SU-DHL-6 (cell line): ENCODE data around the gene LIPE.

Source experiments
- H2AFZ ChIP-seq: fragments of 200-600 bp; sonication (generic); 2 replicates; pipeline ENCODE4 v1.6.1; 2014; ENCODE audit warnings: low read depth, mild to moderate bottlenecking, moderate library complexity, mixed read lengths, antibody characterized with exemption, low read length; ENCODE audit not compliant: severe bottlenecking
- H3F3A ChIP-seq: fragments of 200-600 bp; shearing (Covaris generic); 2 replicates; pipeline ENCODE4 v1.6.0; 2016; ENCODE audit warnings: antibody characterized with exemption, mild to moderate bottlenecking; ENCODE audit not compliant: insufficient read depth
- H3K27ac ChIP-seq: fragments of 200-600 bp; sonication (generic); 2 replicates; pipeline ENCODE4 v1.5.1; 2016; ENCODE audit warnings: low read depth, mild to moderate bottlenecking, low read length, moderate library complexity, mixed read lengths
- H3K27me3 ChIP-seq: fragments of 200-600 bp; sonication (generic), shearing (Covaris generic); 2 replicates; pipeline ENCODE4 v1.6.0; 2014; ENCODE audit warnings: mild to moderate bottlenecking, low read length
- H3K36me3 ChIP-seq: fragments of 200-600 bp; sonication (generic); 2 replicates; pipeline ENCODE4 v1.6.1; 2014; ENCODE audit warnings: mild to moderate bottlenecking, low read length, mixed read lengths
- H3K4me2 ChIP-seq: fragments of 300-600, 200-600 bp; shearing (Covaris generic), sonication (generic); 2 replicates; pipeline ENCODE4 v1.6.0; 2014; ENCODE audit warnings: low read length, low read depth, mild to moderate bottlenecking; ENCODE audit not compliant: poor library complexity, severe bottlenecking
- H3K4me3 ChIP-seq: fragments of 200-600 bp; sonication (generic); 2 replicates; pipeline ENCODE4 v1.5.1; 2014; ENCODE audit warnings: antibody characterized with exemption, low read length, mild to moderate bottlenecking, mixed read lengths; ENCODE audit not compliant: insufficient read depth, poor library complexity, severe bottlenecking
- H3K79me2 ChIP-seq: fragments of 200-600 bp; sonication (generic); 2 replicates; pipeline ENCODE4 v1.6.1; 2014; ENCODE audit warnings: mild to moderate bottlenecking, low read length, moderate library complexity; ENCODE audit not compliant: insufficient read depth
- H3K9ac ChIP-seq: fragments of 200-600 bp; sonication (generic); 2 replicates; pipeline ENCODE4 v1.7.0; 2014; ENCODE audit warnings: mild to moderate bottlenecking, low read length
- H3K9me2 ChIP-seq: fragments of 200-600 bp; sonication (generic); replicated peaks from 2 replicates; pipeline ENCODE4 v1.6.1; 2014; ENCODE audit warnings: low read length; ENCODE audit not compliant: insufficient read depth
- H3K9me3 ChIP-seq: fragments of 200-600 bp; sonication (generic); 2 replicates; pipeline ENCODE4 v1.6.1; 2014; ENCODE audit warnings: low read length, mixed read lengths; ENCODE audit not compliant: insufficient read depth
- H4K20me1 ChIP-seq: fragments of 200-600 bp; sonication (generic); 2 replicates; pipeline ENCODE4 v1.6.1; 2014; ENCODE audit warnings: low read depth, mild to moderate bottlenecking, antibody characterized with exemption, low read length, moderate library complexity, mixed read lengths
- EZH2phosphoT487 ChIP-seq: fragments of 200-600 bp; sonication (generic), shearing (Covaris generic); conservative IDR thresholded peaks from 2 replicates; pipeline ENCODE4 v1.6.1; 2018; ENCODE audit warnings: mild to moderate bottlenecking, antibody characterized with exemption, low read length, moderate library complexity, mixed read lengths
- TF ChIP-seq, protein P1 (sequence below): fragments of 200-600 bp; sonication (generic); IDR thresholded peaks from one replicate; pipeline ENCODE4 v1.5.1; 2017; ENCODE audit warnings: antibody characterized with exemption, mild to moderate bottlenecking, low read length, moderate library complexity; ENCODE audit not compliant: insufficient read depth, poor library complexity, severe bottlenecking

The LIPE gene

DNA sequence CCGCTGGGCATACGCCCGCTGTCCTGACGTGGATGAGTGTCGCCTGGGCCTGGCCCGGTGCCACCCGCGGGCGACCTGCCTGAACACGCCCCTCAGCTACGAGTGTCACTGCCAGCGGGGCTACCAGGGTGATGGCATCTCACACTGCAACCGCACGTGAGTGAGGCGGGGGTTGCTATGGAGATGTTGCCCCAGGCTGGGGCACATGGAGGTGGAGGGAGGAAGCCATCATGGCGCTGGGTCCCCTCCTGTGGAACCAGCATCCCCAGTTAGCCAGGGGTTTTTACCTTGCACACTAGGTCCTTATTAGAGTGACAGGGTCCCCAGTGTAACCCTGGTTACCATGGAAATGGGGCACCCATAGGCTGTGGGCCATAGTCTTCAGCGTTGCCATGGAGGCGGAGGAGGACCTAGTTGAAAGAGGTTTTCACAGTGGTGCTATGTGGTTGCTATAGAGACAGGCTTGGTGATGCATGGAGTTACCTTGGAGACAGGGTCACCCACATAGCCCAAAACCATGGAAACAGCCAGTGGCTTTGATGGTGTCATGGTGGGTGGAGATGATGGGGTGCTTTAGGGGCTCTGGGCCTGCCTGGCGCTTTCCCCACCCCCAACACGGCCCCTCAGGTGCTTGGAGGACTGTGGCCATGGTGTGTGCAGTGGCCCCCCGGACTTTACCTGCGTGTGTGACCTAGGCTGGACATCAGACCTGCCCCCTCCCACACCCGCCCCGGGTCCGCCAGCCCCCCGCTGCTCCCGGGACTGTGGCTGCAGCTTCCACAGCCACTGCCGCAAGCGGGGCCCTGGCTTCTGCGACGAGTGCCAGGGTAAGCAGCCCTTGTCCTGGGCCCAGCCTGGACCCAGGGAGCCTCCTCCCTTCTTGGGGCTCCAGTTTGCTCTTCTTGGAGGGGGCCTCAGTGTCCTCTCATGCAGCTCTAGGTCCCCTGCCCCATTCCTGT is 74.6 kb downstream of the LIPE start:
- Histone ChIP-seq H2AFZ (no peak overlapping the region), H4K20me1 (no peaks in the 10 kb centered on the region), H3K4me3 (no peak overlapping the region), H3K27me3 (no peaks in the 10 kb centered on the region), H3K36me3 (no peaks in the 10 kb centered on the region), H3K9me3 (no peaks in the 10 kb centered on the region), H3K4me2 (no peak overlapping the region), H3K9me2 (no peaks in the 10 kb centered on the region), H3F3A (no peaks in the 10 kb centered on the region), H3K27ac (no peak overlapping the region), H3K9ac (no peak overlapping the region), H3K79me2 (no peaks in the 10 kb centered on the region)
- TF ChIP-seq, protein P1, sequence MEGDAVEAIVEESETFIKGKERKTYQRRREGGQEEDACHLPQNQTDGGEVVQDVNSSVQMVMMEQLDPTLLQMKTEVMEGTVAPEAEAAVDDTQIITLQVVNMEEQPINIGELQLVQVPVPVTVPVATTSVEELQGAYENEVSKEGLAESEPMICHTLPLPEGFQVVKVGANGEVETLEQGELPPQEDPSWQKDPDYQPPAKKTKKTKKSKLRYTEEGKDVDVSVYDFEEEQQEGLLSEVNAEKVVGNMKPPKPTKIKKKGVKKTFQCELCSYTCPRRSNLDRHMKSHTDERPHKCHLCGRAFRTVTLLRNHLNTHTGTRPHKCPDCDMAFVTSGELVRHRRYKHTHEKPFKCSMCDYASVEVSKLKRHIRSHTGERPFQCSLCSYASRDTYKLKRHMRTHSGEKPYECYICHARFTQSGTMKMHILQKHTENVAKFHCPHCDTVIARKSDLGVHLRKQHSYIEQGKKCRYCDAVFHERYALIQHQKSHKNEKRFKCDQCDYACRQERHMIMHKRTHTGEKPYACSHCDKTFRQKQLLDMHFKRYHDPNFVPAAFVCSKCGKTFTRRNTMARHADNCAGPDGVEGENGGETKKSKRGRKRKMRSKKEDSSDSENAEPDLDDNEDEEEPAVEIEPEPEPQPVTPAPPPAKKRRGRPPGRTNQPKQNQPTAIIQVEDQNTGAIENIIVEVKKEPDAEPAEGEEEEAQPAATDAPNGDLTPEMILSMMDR = no peak
- no peak for TF ChIP-seq EZH2phosphoT487
